ENCODE measurements around the gene PIK3R1.

GRCh38 chr5:68268852-68269130 lies 53.2 kb downstream of the PIK3R1 start:
- no peak for TF ChIP-seq CTCF (IDR thresholded peaks at IDR 0.05)
- TF ChIP-seq POLR2A (IDR thresholded peaks at IDR 0.05), result no peak

All from esophagus squamous epithelium (tissue), 4 donors.